HCT116 (cell line): ENCODE results near the gene PRSS21. TPM values are rescaled to one million over a fixed set of nuclear protein-coding genes. Genes with fewer than 3 reads are reported as not detected.

Experiments used
- ATAC-seq: fragments of 200-7000 bp; cut with Tn5 transposase; 2 replicates; pipeline ENCODE4 v1.9.1; 2020; ENCODE audit warnings: mild to moderate bottlenecking, moderate library complexity
- BruUV-seq: library from RNA; stranded (reverse); fragments of 400-500 nt; replicated peaks from 2 replicates; lab custom pipeline; 2021; lab: Mats Ljungman, UMichigan
- CTCF ChIA-PET: fragments of 300-600 bp; sonication (Branson Sonifier 250); formaldehyde crosslinking; loops from one replicate; lab custom pipeline; 2021; ENCODE audit warnings: antibody characterized with exemption; lab: Charles Lee
- POLR2A ChIA-PET: fragments of 300-600, 350-600 bp; sonication (Branson Sonifier 250); formaldehyde crosslinking; loops from one replicate; lab custom pipeline; 2021; ENCODE audit warnings: antibody characterized with exemption; lab: Charles Lee
- RAD21 ChIA-PET, 2 experiments: fragments of 300-600 bp; sonication (Branson Sonifier 250); formaldehyde crosslinking; loops; one replicate each; lab custom pipeline; 2023; ENCODE audit warnings: low total read pairs in 2 of 2; ENCODE audit not compliant: uncharacterized antibody in 2 of 2, unreplicated experiment in 2 of 2, low non-redundant PET in 1 of 2; lab: Charles Lee
- DNase-seq: peaks from one replicate; pipeline ENCODE4 v3.0.0-alpha.2; 2010; ENCODE audit warnings: low read depth, low spot score
- H2AFZ ChIP-seq: fragments of 200-600 bp; shearing (Covaris generic), sonication (generic); 2 replicates; pipeline ENCODE4 v1.6.1; 2017; ENCODE audit warnings: low read depth, mixed run types, mixed read lengths, antibody characterized with exemption, low read length; ENCODE audit not compliant: poor library complexity, severe bottlenecking
- H3K27ac ChIP-seq: 2 replicates; pipeline ENCODE4 v1.5.1; 2012; ENCODE audit warnings: low read depth, low read length
- H3K27me3 ChIP-seq: fragments of 200-600 bp; sonication (generic); 2 replicates; pipeline ENCODE4 v1.6.1; 2016; ENCODE audit warnings: mixed run types, low read length, mixed read lengths; ENCODE audit not compliant: insufficient read depth
- H3K36me3 ChIP-seq, 2 experiments: fragments of 200-500 bp in 1 of 2; fragments of 200-600 bp in 1 of 2; sonication (Bioruptor generic) in 1 of 2; sonication (generic) in 1 of 2; 2 replicates each; pipeline versions ENCODE4 v1.5.1 to v1.6.1; 2014 to 2016; ENCODE audit warnings: low read length in 2 of 2, inconsistent platforms in 1 of 2, mixed read lengths in 1 of 2, mixed run types in 1 of 2; ENCODE audit not compliant: insufficient read depth in 2 of 2, control insufficient read depth in 1 of 2
- H3K4me1 ChIP-seq, 2 experiments: fragments of 200-600 bp in 1 of 2; sonication (generic) in 1 of 2; 2 replicates each; pipeline versions ENCODE4 v1.5.1 to v1.6.1; 2012 to 2017; ENCODE audit warnings: low read length in 2 of 2, inconsistent platforms in 1 of 2, mild to moderate bottlenecking in 1 of 2, mixed read lengths in 1 of 2, mixed run types in 1 of 2, moderate library complexity in 1 of 2; ENCODE audit not compliant: insufficient read depth in 2 of 2, control insufficient read depth in 1 of 2
- H3K4me2 ChIP-seq: fragments of 200-600 bp; sonication (generic); 2 replicates; pipeline ENCODE4 v1.6.1; 2017; ENCODE audit warnings: mixed run types, low read length, mixed read lengths
- H3K4me3 ChIP-seq, 2 experiments: fragments of 200-600 bp in 1 of 2; sonication (generic) in 1 of 2; replicated peaks in 1 of 2; 2 replicates each; pipeline ENCODE4 v1.5.1; 2011 to 2016; ENCODE audit warnings: low read length in 2 of 2, control low read depth in 1 of 2, low read depth in 1 of 2, mild to moderate bottlenecking in 1 of 2, mixed read lengths in 1 of 2, mixed run types in 1 of 2
- H3K79me2 ChIP-seq: fragments of 200-600 bp; sonication (generic); 2 replicates; pipeline ENCODE4 v1.6.1; 2017; ENCODE audit warnings: mild to moderate bottlenecking, mixed run types, low read length, moderate library complexity, mixed read lengths; ENCODE audit not compliant: insufficient read depth
- H3K9ac ChIP-seq: fragments of 200-600 bp; sonication (generic); 2 replicates; pipeline ENCODE4 v1.6.1; 2016; ENCODE audit warnings: low read length, mixed read lengths
- H3K9me2 ChIP-seq: fragments of 200-600 bp; sonication (generic), shearing (Covaris generic); 2 replicates; pipeline ENCODE4 v1.6.1; 2017; ENCODE audit warnings: mixed run types, mild to moderate bottlenecking, moderate library complexity; ENCODE audit not compliant: insufficient read depth
- H3K9me3 ChIP-seq, 2 experiments: fragments of 200-500 bp in 1 of 2; fragments of 200-600 bp in 1 of 2; sonication (Bioruptor generic) in 1 of 2; sonication (generic) in 1 of 2; 2 replicates each; pipeline ENCODE4 v1.6.1; 2014 to 2017; ENCODE audit warnings: low read length in 2 of 2, mixed read lengths in 2 of 2, inconsistent platforms in 1 of 2, low read depth in 1 of 2, mild to moderate bottlenecking in 1 of 2, mixed run types in 1 of 2, moderate library complexity in 1 of 2; ENCODE audit not compliant: control insufficient read depth in 1 of 2, insufficient read depth in 1 of 2
- H4K20me1 ChIP-seq: fragments of 200-600 bp; sonication (generic), shearing (Covaris generic); 2 replicates; pipeline ENCODE4 v1.6.1; 2017; ENCODE audit warnings: mixed run types, mild to moderate bottlenecking, moderate library complexity; ENCODE audit not compliant: insufficient read depth
- CBX3 ChIP-seq: IDR thresholded peaks from 2 replicates; pipeline ENCODE4 v1.6.1; 2012; ENCODE audit warnings: low read depth
- CEBPB ChIP-seq: IDR thresholded peaks from 2 replicates; pipeline ENCODE4 v1.6.1; 2012; ENCODE audit warnings: low read depth
- EGR1 ChIP-seq: IDR thresholded peaks from 2 replicates; pipeline ENCODE4 v1.6.1; 2012; ENCODE audit warnings: low read depth
- EZH2phosphoT487 ChIP-seq: fragments of 200-600 bp; IDR thresholded peaks from 2 replicates; pipeline ENCODE4 v1.6.1; 2018; ENCODE audit warnings: antibody characterized with exemption, borderline replicate concordance
- FOSL1 ChIP-seq: IDR thresholded peaks from 2 replicates; pipeline ENCODE4 v1.6.1; 2012; ENCODE audit warnings: low read depth
- MAX ChIP-seq: IDR thresholded peaks from 2 replicates; pipeline ENCODE4 v1.6.1; 2012
- POLR2A ChIP-seq: IDR thresholded peaks from 2 replicates; pipeline ENCODE4 v1.7.0; 2011; ENCODE audit warnings: borderline replicate concordance; ENCODE audit not compliant: insufficient read depth, insufficient read length; ENCODE audit errors: extremely low read depth
- POLR2AphosphoS5 ChIP-seq: IDR thresholded peaks from 2 replicates; pipeline ENCODE4 v1.6.1; 2011; ENCODE audit warnings: mild to moderate bottlenecking, low read depth, low read length, moderate library complexity
- RAD21 ChIP-seq: IDR thresholded peaks from 2 replicates; pipeline ENCODE4 v1.6.1; 2012; ENCODE audit warnings: low read depth, mild to moderate bottlenecking
- SIN3A ChIP-seq: IDR thresholded peaks from 2 replicates; pipeline ENCODE4 v1.6.1; 2012; ENCODE audit warnings: low read depth
- YY1 ChIP-seq: IDR thresholded peaks from 2 replicates; pipeline ENCODE4 v1.6.1; 2011; ENCODE audit warnings: low read length, low read depth, moderate library complexity, mild to moderate bottlenecking; ENCODE audit not compliant: insufficient replicate concordance; ENCODE audit errors: extremely low read depth
- ZBTB33 ChIP-seq: IDR thresholded peaks from 2 replicates; pipeline ENCODE4 v1.6.1; 2011; ENCODE audit warnings: mild to moderate bottlenecking, low read length, moderate library complexity; ENCODE audit not compliant: insufficient replicate concordance; ENCODE audit errors: extremely low read depth
- ZNF274 ChIP-seq: fragments of 200-500 bp; sonication (Bioruptor generic); IDR thresholded peaks from 2 replicates; pipeline ENCODE4 v1.6.1; 2014; ENCODE audit warnings: mild to moderate bottlenecking, low read depth, low read length, inconsistent platforms
- intact Hi-C: fragments of 100-400 bp; cut with micrococcal nuclease; formaldehyde crosslinking; loops from 2 replicates; pipeline ENCODE4 v1.10.0; 2022
- total RNA-seq: library from RNA; stranded (reverse); gene quantifications from one replicate; pipeline ENCODE4 v1.2.1, GENCODE V29; 2021; ENCODE audit not compliant: unreplicated experiment
- TF ChIP-seq, protein P1 (sequence below): IDR thresholded peaks from 2 replicates; pipeline ENCODE4 v1.6.1; 2012
- TF ChIP-seq, protein P2 (sequence below): IDR thresholded peaks from 2 replicates; pipeline ENCODE4 v1.6.1; 2012; ENCODE audit warnings: low read depth
- TF ChIP-seq, protein P3 (sequence below), 3 experiments: fragments of 200-600 bp in 1 of 3; sonication (generic) in 1 of 3; IDR thresholded peaks in 2 of 3; conservative IDR thresholded peaks in 1 of 3; 2 replicates each; pipeline ENCODE4 v1.5.1; 2012 to 2017; ENCODE audit warnings: low read depth in 2 of 3, low read length in 2 of 3, antibody characterized with exemption in 1 of 3, borderline replicate concordance in 1 of 3, control low read depth in 1 of 3, mild to moderate bottlenecking in 1 of 3, mixed read lengths in 1 of 3, mixed run types in 1 of 3, moderate library complexity in 1 of 3; ENCODE audit not compliant: insufficient read depth in 1 of 3

Gene PRSS21
- total RNA-seq, 1 experiment from 2014 or later = 0.39 TPM

- POLR2A ChIA-PET = interaction anchor here (1.0 kb wide), 2 partner anchors 23 to 61 kb away, joined by 3 to 4 read pairs; no protein-coding TSS in a partner anchor
- H3K27ac ChIP-seq = no peak overlapping the region
- intact Hi-C loops = no loop called here
- ATAC-seq (no peak), DNase-seq (no peak)
- H3K9ac ChIP-seq = no peak overlapping the region
- TF ChIP-seq CBX3 (no peak), RAD21 (no peak), SIN3A (no peak), EGR1 (no peak), ZNF274 (no peak), FOSL1 (no peak), CEBPB (no peak), POLR2AphosphoS5 (no peak), YY1 (no peak), MAX (no peak), ZBTB33 (no peak), POLR2A (no peak), EZH2phosphoT487 (no peak)
- TF ChIP-seq, protein P1, sequence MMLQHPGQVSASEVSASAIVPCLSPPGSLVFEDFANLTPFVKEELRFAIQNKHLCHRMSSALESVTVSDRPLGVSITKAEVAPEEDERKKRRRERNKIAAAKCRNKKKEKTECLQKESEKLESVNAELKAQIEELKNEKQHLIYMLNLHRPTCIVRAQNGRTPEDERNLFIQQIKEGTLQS = no peak
- TF ChIP-seq, protein P2, sequence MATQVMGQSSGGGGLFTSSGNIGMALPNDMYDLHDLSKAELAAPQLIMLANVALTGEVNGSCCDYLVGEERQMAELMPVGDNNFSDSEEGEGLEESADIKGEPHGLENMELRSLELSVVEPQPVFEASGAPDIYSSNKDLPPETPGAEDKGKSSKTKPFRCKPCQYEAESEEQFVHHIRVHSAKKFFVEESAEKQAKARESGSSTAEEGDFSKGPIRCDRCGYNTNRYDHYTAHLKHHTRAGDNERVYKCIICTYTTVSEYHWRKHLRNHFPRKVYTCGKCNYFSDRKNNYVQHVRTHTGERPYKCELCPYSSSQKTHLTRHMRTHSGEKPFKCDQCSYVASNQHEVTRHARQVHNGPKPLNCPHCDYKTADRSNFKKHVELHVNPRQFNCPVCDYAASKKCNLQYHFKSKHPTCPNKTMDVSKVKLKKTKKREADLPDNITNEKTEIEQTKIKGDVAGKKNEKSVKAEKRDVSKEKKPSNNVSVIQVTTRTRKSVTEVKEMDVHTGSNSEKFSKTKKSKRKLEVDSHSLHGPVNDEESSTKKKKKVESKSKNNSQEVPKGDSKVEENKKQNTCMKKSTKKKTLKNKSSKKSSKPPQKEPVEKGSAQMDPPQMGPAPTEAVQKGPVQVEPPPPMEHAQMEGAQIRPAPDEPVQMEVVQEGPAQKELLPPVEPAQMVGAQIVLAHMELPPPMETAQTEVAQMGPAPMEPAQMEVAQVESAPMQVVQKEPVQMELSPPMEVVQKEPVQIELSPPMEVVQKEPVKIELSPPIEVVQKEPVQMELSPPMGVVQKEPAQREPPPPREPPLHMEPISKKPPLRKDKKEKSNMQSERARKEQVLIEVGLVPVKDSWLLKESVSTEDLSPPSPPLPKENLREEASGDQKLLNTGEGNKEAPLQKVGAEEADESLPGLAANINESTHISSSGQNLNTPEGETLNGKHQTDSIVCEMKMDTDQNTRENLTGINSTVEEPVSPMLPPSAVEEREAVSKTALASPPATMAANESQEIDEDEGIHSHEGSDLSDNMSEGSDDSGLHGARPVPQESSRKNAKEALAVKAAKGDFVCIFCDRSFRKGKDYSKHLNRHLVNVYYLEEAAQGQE = no peak
- TF ChIP-seq, protein P3, sequence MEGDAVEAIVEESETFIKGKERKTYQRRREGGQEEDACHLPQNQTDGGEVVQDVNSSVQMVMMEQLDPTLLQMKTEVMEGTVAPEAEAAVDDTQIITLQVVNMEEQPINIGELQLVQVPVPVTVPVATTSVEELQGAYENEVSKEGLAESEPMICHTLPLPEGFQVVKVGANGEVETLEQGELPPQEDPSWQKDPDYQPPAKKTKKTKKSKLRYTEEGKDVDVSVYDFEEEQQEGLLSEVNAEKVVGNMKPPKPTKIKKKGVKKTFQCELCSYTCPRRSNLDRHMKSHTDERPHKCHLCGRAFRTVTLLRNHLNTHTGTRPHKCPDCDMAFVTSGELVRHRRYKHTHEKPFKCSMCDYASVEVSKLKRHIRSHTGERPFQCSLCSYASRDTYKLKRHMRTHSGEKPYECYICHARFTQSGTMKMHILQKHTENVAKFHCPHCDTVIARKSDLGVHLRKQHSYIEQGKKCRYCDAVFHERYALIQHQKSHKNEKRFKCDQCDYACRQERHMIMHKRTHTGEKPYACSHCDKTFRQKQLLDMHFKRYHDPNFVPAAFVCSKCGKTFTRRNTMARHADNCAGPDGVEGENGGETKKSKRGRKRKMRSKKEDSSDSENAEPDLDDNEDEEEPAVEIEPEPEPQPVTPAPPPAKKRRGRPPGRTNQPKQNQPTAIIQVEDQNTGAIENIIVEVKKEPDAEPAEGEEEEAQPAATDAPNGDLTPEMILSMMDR (IDR thresholded peaks at IDR 0.05 in 2 of 3, conservative IDR thresholded peaks at IDR 0.05 in 1 of 3; ENCODE audit: borderline replicate concordance in 1 of 3, insufficient read depth in 1 of 3, low read depth in 2 of 3, low read length in 2 of 3) = no peak
- H3K79me2 ChIP-seq = no peaks in the 10 kb centered on the region
- RAD21 ChIA-PET = no interaction called here
- H3K9me3 ChIP-seq = no peaks in the 10 kb centered on the region
- H3K4me1 ChIP-seq = peaks cover 5 to 35% of the 10 kb centered on the region in 2 experiments; a peak in 3 of 4 replicates
- no peak overlapping the region for H3K4me3 ChIP-seq
- no TSS peak for BruUV-seq
- H4K20me1 ChIP-seq = no peaks in the 10 kb centered on the region
- CTCF ChIA-PET = interaction anchor here (0.7 kb wide), 1 partner anchor 23 kb away, joined by 3 read pairs; no protein-coding TSS in a partner anchor
- no peak overlapping the region for H3K4me2 ChIP-seq
- H3K36me3 ChIP-seq = no peaks in the 10 kb centered on the region
- no peak overlapping the region for H2AFZ ChIP-seq
- H3K27me3 ChIP-seq = no peaks in the 10 kb centered on the region
- H3K9me2 ChIP-seq = no peaks in the 10 kb centered on the region
Observed at GRCh38 chr16:2845116-2845515, 28.1 kb downstream of the PRSS21 start.
